Stimulated activated memory B cell treated with anti-CD40 and anti-IgM and Interleukin-4, amounts not matched to agents 10 μg/mL and 1 μg/mL and 100 μg/mL, for 72 hours (primary cell): Measurements from ENCODE around the gene RAB1A.
A peak's percentile ranks its signal among the peaks of the same experiment; 100 is the strongest.
"Not testable (repeated sequence)": the region's sequence is repeated elsewhere in the genome, so short reads cannot be mapped to it uniquely, and the experiment has no call there.

ENCODE experiments used
- ATAC-seq: fragments of 150-1000 bp; cut with Tn5 transposase; 2 replicates; pipeline ENCODE4 v1.10.0; 2021
- H3K27ac Mint-ChIP-seq: one replicate; pipeline ENCODE4 v1.8.0; 2022; ENCODE audit warnings: mild to moderate bottlenecking, mixed read lengths
- H3K27me3 Mint-ChIP-seq: one replicate; pipeline ENCODE4 v1.8.0; 2022; ENCODE audit warnings: mixed read lengths
- H3K36me3 Mint-ChIP-seq: one replicate; pipeline ENCODE4 v1.8.0; 2022; ENCODE audit warnings: mixed read lengths
- H3K4me1 Mint-ChIP-seq: one replicate; pipeline ENCODE4 v1.8.0; 2022; ENCODE audit warnings: mixed read lengths
- H3K4me3 Mint-ChIP-seq: one replicate; pipeline ENCODE4 v1.8.0; 2022; ENCODE audit warnings: mild to moderate bottlenecking, moderate library complexity, mixed read lengths
- H3K9me3 Mint-ChIP-seq: one replicate; pipeline ENCODE4 v1.8.0; 2022; ENCODE audit warnings: mixed read lengths

The RAB1A gene

GRCh38 chr2:65129826-65130663 is at the start of gene RAB1A:
Gene RAB1A, minus strand, starts transcription at chr2:65130106. Its CDS starts 191 bp downstream, at chr2:65129915.
- Mint-ChIP-seq H3K9me3 (no peaks in the 10 kb centered on the region), H3K27ac (peak within 1 kb of the TSS; percentile 96), H3K4me1 (peaks cover 36% of the 10 kb centered on the region), H3K36me3 (peaks cover 12% of the 10 kb centered on the region), H3K27me3 (no peaks in the 10 kb centered on the region), H3K4me3 (peak within 1 kb of the TSS; percentile 99)
- ATAC-seq: peak; percentile 98

GRCh38 chr2:65177751-65178442 is 48.0 kb upstream of the RAB1A start:
- Mint-ChIP-seq H3K9me3 (no peaks in the 10 kb centered on the region), H3K27ac (no peak overlapping the region), H3K4me1 (no peaks in the 10 kb centered on the region), H3K36me3 (no peaks in the 10 kb centered on the region), H3K4me3 (no peak overlapping the region), H3K27me3 (peaks cover 39% of the 10 kb centered on the region)
- no peak for ATAC-seq

- H3K9me3 Mint-ChIP-seq: no peaks in the 10 kb centered on the region
- H3K36me3 Mint-ChIP-seq: no peaks in the 10 kb centered on the region
- no peak overlapping the region for H3K27ac Mint-ChIP-seq
- H3K4me1 Mint-ChIP-seq: no peaks in the 10 kb centered on the region
- no peak overlapping the region for H3K4me3 Mint-ChIP-seq
- no peak for ATAC-seq
- H3K27me3 Mint-ChIP-seq: peaks cover 20% of the 10 kb centered on the region
These were observed 46.1 kb upstream of the RAB1A start for GRCh38 chr2:65175894-65176530.

- H3K4me3 Mint-ChIP-seq, ATAC-seq, H3K9me3 Mint-ChIP-seq, H3K27ac Mint-ChIP-seq, H3K36me3 Mint-ChIP-seq, H3K27me3 Mint-ChIP-seq, H3K4me1 Mint-ChIP-seq: not testable (repeated sequence)
These were observed 44.1 kb upstream of the RAB1A start for GRCh38 chr2:65174031-65174430.

- H3K27ac Mint-ChIP-seq: no peak overlapping the region
- ATAC-seq: no peak
- H3K4me3 Mint-ChIP-seq: no peak overlapping the region
- no peaks in the 10 kb centered on the region for H3K4me1 Mint-ChIP-seq
- H3K9me3 Mint-ChIP-seq: no peaks in the 10 kb centered on the region
- no peaks in the 10 kb centered on the region for H3K36me3 Mint-ChIP-seq
- peaks cover 5% of the 10 kb centered on the region for H3K27me3 Mint-ChIP-seq
These were observed 43.3 kb upstream of the RAB1A start for GRCh38 chr2:65172994-65173790.

GRCh38 chr2:65170611-65171477 is 40.9 kb upstream of the RAB1A start:
- not testable (repeated sequence) for ATAC-seq, H3K36me3 Mint-ChIP-seq

GRCh38 chr2:65169760-65170136 is 39.8 kb upstream of the RAB1A start:
- no peak for ATAC-seq
- H3K36me3 Mint-ChIP-seq: no peaks in the 10 kb centered on the region
- H3K9me3 Mint-ChIP-seq: no peaks in the 10 kb centered on the region
- peaks cover 12% of the 10 kb centered on the region for H3K4me1 Mint-ChIP-seq
- H3K27ac Mint-ChIP-seq: no peak overlapping the region
- H3K27me3 Mint-ChIP-seq: no peaks in the 10 kb centered on the region
- H3K4me3 Mint-ChIP-seq: no peak overlapping the region

More at GRCh38 chr2:65170611-65171477, 40.9 kb upstream of the RAB1A start:
- not testable (repeated sequence) for H3K27me3 Mint-ChIP-seq, H3K4me1 Mint-ChIP-seq, H3K4me3 Mint-ChIP-seq, H3K9me3 Mint-ChIP-seq, H3K27ac Mint-ChIP-seq

- no peak for ATAC-seq
- H3K36me3 Mint-ChIP-seq: no peaks in the 10 kb centered on the region
- H3K9me3 Mint-ChIP-seq: no peaks in the 10 kb centered on the region
- H3K27ac Mint-ChIP-seq: no peak overlapping the region
- no peak overlapping the region for H3K4me3 Mint-ChIP-seq
- peaks cover under 1% of the 10 kb centered on the region for H3K27me3 Mint-ChIP-seq
- H3K4me1 Mint-ChIP-seq: peaks cover 29% of the 10 kb centered on the region
These were observed 35.7 kb upstream of the RAB1A start for GRCh38 chr2:65165558-65165957.

GRCh38 chr2:65164426-65164891 is 34.6 kb upstream of the RAB1A start:
- no peaks in the 10 kb centered on the region for H3K36me3 Mint-ChIP-seq
- H3K4me1 Mint-ChIP-seq: peaks cover 38% of the 10 kb centered on the region
- no peaks in the 10 kb centered on the region for H3K9me3 Mint-ChIP-seq
- H3K4me3 Mint-ChIP-seq: no peak overlapping the region
- peak overlapping the region; percentile 9 for H3K27ac Mint-ChIP-seq
- no peak for ATAC-seq
- peaks cover 8% of the 10 kb centered on the region for H3K27me3 Mint-ChIP-seq

GRCh38 chr2:65161551-65162100 is 31.7 kb upstream of the RAB1A start:
- peaks cover 8% of the 10 kb centered on the region for H3K27me3 Mint-ChIP-seq
- H3K4me1 Mint-ChIP-seq: peaks cover 38% of the 10 kb centered on the region
- ATAC-seq: no peak
- no peak overlapping the region for H3K4me3 Mint-ChIP-seq
- no peak overlapping the region for H3K27ac Mint-ChIP-seq
- H3K36me3 Mint-ChIP-seq: no peaks in the 10 kb centered on the region
- H3K9me3 Mint-ChIP-seq: no peaks in the 10 kb centered on the region

- Mint-ChIP-seq H3K27ac (no peak overlapping the region), H3K27me3 (peaks cover 8% of the 10 kb centered on the region), H3K4me3 (no peak overlapping the region), H3K9me3 (no peaks in the 10 kb centered on the region), H3K4me1 (peaks cover 26% of the 10 kb centered on the region), H3K36me3 (no peaks in the 10 kb centered on the region)
- no peak for ATAC-seq
These were observed 30.0 kb upstream of the RAB1A start for GRCh38 chr2:65159906-65160305.

GRCh38 chr2:65159261-65159660 is 29.4 kb upstream of the RAB1A start:
- Mint-ChIP-seq H3K9me3 (no peaks in the 10 kb centered on the region), H3K4me1 (peaks cover 21% of the 10 kb centered on the region), H3K36me3 (no peaks in the 10 kb centered on the region), H3K27me3 (peaks cover 8% of the 10 kb centered on the region), H3K27ac (no peak overlapping the region), H3K4me3 (no peak overlapping the region)
- no peak for ATAC-seq

- peaks cover 16% of the 10 kb centered on the region for H3K4me1 Mint-ChIP-seq
- no peak for ATAC-seq
These were observed 28.7 kb upstream of the RAB1A start for GRCh38 chr2:65158557-65158956.

GRCh38 chr2:65157856-65158255 is 27.9 kb upstream of the RAB1A start:
- H3K4me3 Mint-ChIP-seq, H3K27ac Mint-ChIP-seq, H3K27me3 Mint-ChIP-seq, ATAC-seq, H3K36me3 Mint-ChIP-seq, H3K9me3 Mint-ChIP-seq: not testable (repeated sequence)
- peaks cover 16% of the 10 kb centered on the region for H3K4me1 Mint-ChIP-seq

More at GRCh38 chr2:65158557-65158956, 28.7 kb upstream of the RAB1A start:
- H3K4me3 Mint-ChIP-seq: no peak overlapping the region
- no peaks in the 10 kb centered on the region for H3K9me3 Mint-ChIP-seq
- H3K27ac Mint-ChIP-seq: no peak overlapping the region
- no peaks in the 10 kb centered on the region for H3K36me3 Mint-ChIP-seq
- peaks cover 8% of the 10 kb centered on the region for H3K27me3 Mint-ChIP-seq
